ENCODE measurements around the gene ONECUT2.

The ONECUT2 gene

DNA sequence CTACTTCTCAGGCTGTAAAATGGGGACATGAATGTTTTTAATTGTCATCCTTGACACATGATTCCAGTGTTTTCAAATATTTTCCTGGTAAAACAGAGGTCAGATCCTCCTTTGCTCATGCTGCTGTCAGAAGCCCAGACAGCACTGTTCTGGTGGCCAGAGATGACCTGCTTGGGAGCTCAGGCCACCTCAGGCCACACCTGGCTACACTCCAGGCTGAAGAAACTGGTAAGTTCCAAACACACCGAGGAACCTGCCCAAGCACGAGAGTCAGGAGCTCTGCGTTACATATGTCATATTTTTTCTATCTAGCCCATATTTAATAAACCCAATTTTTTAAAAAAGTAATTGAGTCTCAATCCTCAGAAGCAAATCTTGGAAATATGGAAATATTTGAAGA is 103.4 kb downstream of the ONECUT2 start:
- H3F3A ChIP-seq (ENCODE audit: insufficient read depth, low read length): no peaks in the 10 kb centered on the region
- no peaks in the 10 kb centered on the region for H4K20me1 ChIP-seq (ENCODE audit: insufficient read depth, low read length)
- H3K9ac ChIP-seq (ENCODE audit: low read length): no peak overlapping the region
- H3K4me2 ChIP-seq (ENCODE audit: low read length): no peak overlapping the region
- TF ChIP-seq EZH2 (IDR thresholded peaks at IDR 0.05; ENCODE audit: borderline replicate concordance, low read length): no peak
- TF ChIP-seq, protein P1, sequence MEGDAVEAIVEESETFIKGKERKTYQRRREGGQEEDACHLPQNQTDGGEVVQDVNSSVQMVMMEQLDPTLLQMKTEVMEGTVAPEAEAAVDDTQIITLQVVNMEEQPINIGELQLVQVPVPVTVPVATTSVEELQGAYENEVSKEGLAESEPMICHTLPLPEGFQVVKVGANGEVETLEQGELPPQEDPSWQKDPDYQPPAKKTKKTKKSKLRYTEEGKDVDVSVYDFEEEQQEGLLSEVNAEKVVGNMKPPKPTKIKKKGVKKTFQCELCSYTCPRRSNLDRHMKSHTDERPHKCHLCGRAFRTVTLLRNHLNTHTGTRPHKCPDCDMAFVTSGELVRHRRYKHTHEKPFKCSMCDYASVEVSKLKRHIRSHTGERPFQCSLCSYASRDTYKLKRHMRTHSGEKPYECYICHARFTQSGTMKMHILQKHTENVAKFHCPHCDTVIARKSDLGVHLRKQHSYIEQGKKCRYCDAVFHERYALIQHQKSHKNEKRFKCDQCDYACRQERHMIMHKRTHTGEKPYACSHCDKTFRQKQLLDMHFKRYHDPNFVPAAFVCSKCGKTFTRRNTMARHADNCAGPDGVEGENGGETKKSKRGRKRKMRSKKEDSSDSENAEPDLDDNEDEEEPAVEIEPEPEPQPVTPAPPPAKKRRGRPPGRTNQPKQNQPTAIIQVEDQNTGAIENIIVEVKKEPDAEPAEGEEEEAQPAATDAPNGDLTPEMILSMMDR (IDR thresholded peaks at IDR 0.05; ENCODE audit: low read length): no peak
- H3K4me3 ChIP-seq (ENCODE audit: low read depth, low read length, poor library complexity, severe bottlenecking): no peak overlapping the region
- no peaks in the 10 kb centered on the region for H3K9me3 ChIP-seq (ENCODE audit: low read length)
- no peaks in the 10 kb centered on the region for H3K79me2 ChIP-seq (ENCODE audit: insufficient read depth, low read length)
- no peaks in the 10 kb centered on the region for H3K36me3 ChIP-seq (ENCODE audit: insufficient read depth, low read length)
- no peak overlapping the region for H2AFZ ChIP-seq (ENCODE audit: low read length)
- peaks cover 7% of the 10 kb centered on the region; the same call in 1 of the 2 replicates for H3K27me3 ChIP-seq (ENCODE audit: insufficient read depth, low read length)
- no peak overlapping the region for H3K27ac ChIP-seq (ENCODE audit: low read depth, low read length, poor library complexity, severe bottlenecking)
- H3K4me1 ChIP-seq (ENCODE audit: insufficient read depth, low read length, severe bottlenecking): no peaks in the 10 kb centered on the region
- no peaks in the 10 kb centered on the region for H3K9me2 ChIP-seq (ENCODE audit: low read depth, low read length)

DNA sequence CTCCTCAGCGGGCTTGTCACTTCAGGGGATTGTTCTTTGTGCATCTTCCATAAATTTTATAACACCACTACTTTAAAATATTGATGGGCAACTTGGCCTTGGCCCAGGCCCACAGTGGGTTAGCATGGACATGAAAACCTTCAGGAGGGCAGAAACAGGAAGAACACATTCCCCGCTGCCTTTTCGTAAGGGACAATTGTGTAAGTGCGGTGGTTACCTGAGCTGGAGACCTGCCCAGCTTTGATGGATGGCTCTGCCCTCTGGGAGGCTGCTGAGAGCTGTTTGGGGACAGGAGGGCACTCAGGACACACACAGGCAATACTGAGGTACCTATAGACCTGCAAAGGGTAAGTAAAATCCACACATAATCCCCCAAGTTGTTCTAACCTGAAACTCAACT is 104.5 kb downstream of the ONECUT2 start:
- H3K4me2 ChIP-seq (ENCODE audit: low read length): no peak overlapping the region

More for the DNA sequence above, 104.5 kb downstream of the ONECUT2 start:
- Histone ChIP-seq H3K36me3 (ENCODE audit: insufficient read depth, low read length) (no peaks in the 10 kb centered on the region), H3K4me3 (ENCODE audit: low read depth, low read length, poor library complexity, severe bottlenecking) (no peak overlapping the region), H3K9me2 (ENCODE audit: low read depth, low read length) (no peaks in the 10 kb centered on the region), H4K20me1 (ENCODE audit: insufficient read depth, low read length) (no peaks in the 10 kb centered on the region), H3K27ac (ENCODE audit: low read depth, low read length, poor library complexity, severe bottlenecking) (no peak overlapping the region), H3K79me2 (ENCODE audit: insufficient read depth, low read length) (no peaks in the 10 kb centered on the region), H3K27me3 (ENCODE audit: insufficient read depth, low read length) (peaks cover 7% of the 10 kb centered on the region; the same call in 1 of the 2 replicates), H3K4me1 (ENCODE audit: insufficient read depth, low read length, severe bottlenecking) (no peaks in the 10 kb centered on the region), H3K9me3 (ENCODE audit: low read length) (no peaks in the 10 kb centered on the region), H2AFZ (ENCODE audit: low read length) (no peak overlapping the region), H3F3A (ENCODE audit: insufficient read depth, low read length) (no peaks in the 10 kb centered on the region), H3K9ac (ENCODE audit: low read length) (no peak overlapping the region)
- TF ChIP-seq EZH2 (IDR thresholded peaks at IDR 0.05; ENCODE audit: borderline replicate concordance, low read length): no peak
- TF ChIP-seq, protein P1 (IDR thresholded peaks at IDR 0.05; ENCODE audit: low read length): no peak

All from OCI-LY1 (cell line).